ENCODE measurements around the gene RBMS3. TPM values are rescaled to one million over a fixed set of nuclear protein-coding genes. Genes with fewer than 3 reads are reported as not detected.

The RBMS3 gene
- total and polyA plus RNA-seq, 2 of the 8 experiments (the other 6 are each of a cell fraction or from before 2014, with no cell fraction given) = 3.7 to 6.9 TPM

DNA sequence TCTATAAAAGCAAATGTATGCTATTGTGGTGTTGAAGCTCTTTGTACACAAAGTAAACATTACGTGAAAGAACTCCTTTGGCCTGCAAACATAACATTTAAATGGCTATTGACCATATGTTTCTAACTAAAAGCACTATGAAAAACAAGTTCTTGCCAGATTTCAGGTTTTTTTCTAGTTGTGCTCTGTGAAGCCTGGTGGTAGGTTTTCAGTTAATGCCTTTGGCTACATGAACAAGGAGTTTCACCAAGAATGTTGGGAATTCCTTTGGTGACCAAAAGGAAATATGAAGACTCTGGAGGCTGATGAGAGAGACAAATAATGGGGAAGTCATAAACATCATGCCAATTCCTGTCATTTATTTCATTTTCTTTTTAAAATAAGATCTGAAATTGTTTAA is 66.0 kb downstream of the RBMS3 start:
- Histone ChIP-seq H2BK5ac (ENCODE audit: low read depth, low read length) (no peak overlapping the region), H4K20me1 (replicated peaks in 1 of 2; ENCODE audit: control insufficient read depth in 1 of 2, insufficient read depth in 2 of 2, low read length in 2 of 2) (no peaks in the 10 kb centered on the region), H3K9ac (replicated peaks in 1 of 4; ENCODE audit: extremely low read depth in 1 of 4, low read depth in 3 of 4, low read length in 3 of 4) (no peak overlapping the region), H3K23me2 (ENCODE audit: low read depth, low read length) (no peaks in the 10 kb centered on the region), H3K9me3 (ENCODE audit: insufficient read depth in 2 of 2, low read depth in 1 of 2, low read length in 1 of 2) (no peaks in the 10 kb centered on the region), H3K27ac (ENCODE audit: low read depth, low read length) (no peak overlapping the region), H3K4me1 (replicated peaks in 1 of 4; ENCODE audit: control insufficient read depth in 3 of 4, insufficient read depth in 4 of 4, low read length in 3 of 4) (peaks cover 0 to 11% (median 3%) of the 10 kb centered on the region in 4 experiments; a peak in 3 of 7 replicates), H2AFZ (ENCODE audit: low read length) (no peak overlapping the region), H2BK12ac (ENCODE audit: low read depth, low read length) (no peak overlapping the region), H3K23ac (ENCODE audit: insufficient read length) (no peak overlapping the region), H3K14ac (ENCODE audit: insufficient read length) (no peak overlapping the region), H3K4me2 (ENCODE audit: insufficient read depth in 1 of 2, low read depth in 2 of 2, low read length in 2 of 2) (no peak overlapping the region), H3K27me3 (replicated peaks in 1 of 4; ENCODE audit: control insufficient read depth in 3 of 4, extremely low read depth in 1 of 4, insufficient read depth in 3 of 4, low read length in 3 of 4) (no peaks in the 10 kb centered on the region), H3K4ac (replicated peaks; ENCODE audit: insufficient read length, low read depth, low read length) (no peak overlapping the region), H4K5ac (ENCODE audit: insufficient read length, low read depth, low read length) (peak overlapping the region; percentile 69), H3K56ac (replicated peaks; ENCODE audit: insufficient read length, low read depth, low read length) (no peak overlapping the region), H3K18ac (ENCODE audit: extremely low read depth, low read length) (no peak overlapping the region; the same call in 1 of the 2 replicates), H3K79me1 (ENCODE audit: low read depth, low read length) (no peaks in the 10 kb centered on the region), H4K8ac (ENCODE audit: extremely low read depth, insufficient read depth, low read length) (no peak overlapping the region), H3K4me3 (ENCODE audit: extremely low read depth in 1 of 4, insufficient read depth in 2 of 4, low read depth in 3 of 4, low read length in 4 of 4) (no peak overlapping the region; a peak in 1 of 8 replicates), H3K36me3 (ENCODE audit: control insufficient read depth in 2 of 4, insufficient read depth in 4 of 4, low read length in 3 of 4) (no peaks in the 10 kb centered on the region), H2AK5ac (ENCODE audit: low read depth, low read length) (no peak overlapping the region), H2BK15ac (ENCODE audit: low read length) (no peak overlapping the region), H2BK20ac (ENCODE audit: low read length) (no peak overlapping the region), H4K91ac (replicated peaks; ENCODE audit: insufficient read length, low read length) (no peak overlapping the region), H2BK120ac (replicated peaks; ENCODE audit: low read depth, low read length) (no peak overlapping the region), H3K79me2 (ENCODE audit: control insufficient read depth in 1 of 2, insufficient read depth in 2 of 2, low read length in 2 of 2) (no peaks in the 10 kb centered on the region)
- CTCF ChIA-PET (ENCODE audit: partially characterized antibody) = no interaction called here
- TF ChIP-seq SRF (IDR thresholded peaks at IDR 0.05; ENCODE audit: low read depth, low read length) = no peak
- TF ChIP-seq TEAD4 (IDR thresholded peaks at IDR 0.05; ENCODE audit: low read depth, low read length) = peak; percentile 56; the same call in 1 of the 2 replicates
- POLR2A ChIA-PET (ENCODE audit: partially characterized antibody) = no interaction called here
- FAIRE-seq (no peak), DNase-seq (ENCODE audit: low read depth in 1 of 2, low spot score in 2 of 2) (no peak)
- WGBS, 2 experiments (ENCODE audit: extremely low coverage in 1 of 2, insufficient coverage in 1 of 2, insufficient read length in 1 of 2, insufficient replicate concordance in 2 of 2, low coverage in 1 of 2, low lambda C conversion rate in 2 of 2, missing lambda C conversion rate in 1 of 2) = 81% methylated on average over 1 of the region's 1 CpG; no CpG with 5 or more reads in 1 of the 2 experiments
